ENCODE results near the gene JADE2. TPM values are rescaled to one million over a fixed set of nuclear protein-coding genes. Genes with fewer than 3 reads are reported as not detected.

JADE2 gene
- total and polyA plus RNA-seq, 2 of the 8 experiments (the other 6 are each of a cell fraction or from before 2014, with no cell fraction given), result 19.2 to 55.8 TPM

- no peak overlapping the region for H3K4ac ChIP-seq (replicated peaks; ENCODE audit: insufficient read length, low read depth, low read length)
- peak overlapping the region; percentile 52 to 72; a peak in 3 of 4 replicates for H3K4me2 ChIP-seq (ENCODE audit: insufficient read depth in 1 of 2, low read depth in 2 of 2, low read length in 2 of 2)
- CTCF ChIA-PET (ENCODE audit: partially characterized antibody), result interaction anchor here (0.7 to 5.7 kb wide), 15 partner anchors 10 to 321 kb away, joined by 3 to 63 read pairs (median 7); partner anchors contain the start of gene CDKN2AIPNL
- no peak overlapping the region for H4K5ac ChIP-seq (ENCODE audit: insufficient read length, low read depth, low read length)
- POLR2A ChIA-PET (ENCODE audit: partially characterized antibody), result interaction anchor here (1.1 to 6.4 kb wide), 18 partner anchors 8 to 146 kb away, joined by 3 to 131 read pairs (median 10); partner anchors contain the start of genes CDKL3, CDKN2AIPNL, JADE2 and UBE2B
- H2BK12ac ChIP-seq (ENCODE audit: low read depth, low read length), result peak overlapping the region; percentile 100
- peak overlapping the region; percentile 91 for H2BK20ac ChIP-seq (ENCODE audit: low read length)
- no peaks in the 10 kb centered on the region for H3K27me3 ChIP-seq (replicated peaks in 1 of 4; ENCODE audit: control insufficient read depth in 3 of 4, extremely low read depth in 1 of 4, insufficient read depth in 3 of 4, low read length in 3 of 4)
- no peak overlapping the region; the same call in 1 of the 2 replicates for H2BK15ac ChIP-seq (ENCODE audit: low read length)
- H4K8ac ChIP-seq (ENCODE audit: extremely low read depth, insufficient read depth, low read length), result no peak overlapping the region
- no peak overlapping the region for H2AFZ ChIP-seq (ENCODE audit: low read length)
- WGBS, 2 experiments (ENCODE audit: extremely low coverage in 1 of 2, insufficient coverage in 1 of 2, insufficient read length in 1 of 2, insufficient replicate concordance in 2 of 2, low coverage in 1 of 2, low lambda C conversion rate in 2 of 2, missing lambda C conversion rate in 1 of 2), result 75% methylated on average over 5 of the region's 5 CpGs; no CpG with 5 or more reads in 1 of the 2 experiments
- H3K4me1 ChIP-seq (replicated peaks in 1 of 4; ENCODE audit: control insufficient read depth in 3 of 4, insufficient read depth in 4 of 4, low read length in 3 of 4), result peaks cover 16 to 21% (median 18%) of the 10 kb centered on the region in 4 experiments
- H3K36me3 ChIP-seq (ENCODE audit: control insufficient read depth in 2 of 4, insufficient read depth in 4 of 4, low read length in 3 of 4), result no peaks in the 10 kb centered on the region
- no peak overlapping the region for H2BK120ac ChIP-seq (replicated peaks; ENCODE audit: low read depth, low read length)
- no peaks in the 10 kb centered on the region for H4K20me1 ChIP-seq (replicated peaks in 1 of 2; ENCODE audit: control insufficient read depth in 1 of 2, insufficient read depth in 2 of 2, low read length in 2 of 2)
- FAIRE-seq (no peak), DNase-seq (ENCODE audit: low read depth in 1 of 2, low spot score in 2 of 2) (peak in 1 of 2 experiments; percentile 62)
- H3K23ac ChIP-seq (ENCODE audit: insufficient read length), result no peak overlapping the region
- peak overlapping the region; percentile 94 for H2BK5ac ChIP-seq (ENCODE audit: low read depth, low read length)
- H3K14ac ChIP-seq (ENCODE audit: insufficient read length), result no peak overlapping the region
- peak overlapping the region in 2 of 4 experiments; percentile 46 to 52; a peak in 2 of 7 replicates for H3K9ac ChIP-seq (replicated peaks in 1 of 4; ENCODE audit: extremely low read depth in 1 of 4, low read depth in 3 of 4, low read length in 3 of 4)
- no peak overlapping the region for H3K56ac ChIP-seq (replicated peaks; ENCODE audit: insufficient read length, low read depth, low read length)
- H3K23me2 ChIP-seq (ENCODE audit: low read depth, low read length), result no peaks in the 10 kb centered on the region; the same call in 1 of the 2 replicates
- H2AK5ac ChIP-seq (ENCODE audit: low read depth, low read length), result no peak overlapping the region
- no peaks in the 10 kb centered on the region for H3K79me2 ChIP-seq (ENCODE audit: control insufficient read depth in 1 of 2, insufficient read depth in 2 of 2, low read length in 2 of 2)
- peak overlapping the region; percentile 77 for H3K27ac ChIP-seq (ENCODE audit: low read depth, low read length)
- H3K9me3 ChIP-seq (ENCODE audit: insufficient read depth in 2 of 2, low read depth in 1 of 2, low read length in 1 of 2), result no peaks in the 10 kb centered on the region
- H4K91ac ChIP-seq (replicated peaks; ENCODE audit: insufficient read length, low read length), result peak overlapping the region; percentile 37
- H3K79me1 ChIP-seq (ENCODE audit: low read depth, low read length), result no peaks in the 10 kb centered on the region; the same call in 1 of the 2 replicates
- peak overlapping the region; percentile 100 for H3K18ac ChIP-seq (ENCODE audit: extremely low read depth, low read length)
- H3K4me3 ChIP-seq (ENCODE audit: extremely low read depth in 1 of 4, insufficient read depth in 2 of 4, low read depth in 3 of 4, low read length in 4 of 4), result peak overlapping the region in 2 of 4 experiments; percentile 20 to 32; a peak in 2 of 8 replicates
- no peak for TF ChIP-seq RAD21 (IDR thresholded peaks at IDR 0.05 in 1 of 2, conservative IDR thresholded peaks at IDR 0.05 in 1 of 2; ENCODE audit: low read depth in 2 of 2, low read length in 2 of 2)
- no peak for TF ChIP-seq TBP (IDR thresholded peaks at IDR 0.05; ENCODE audit: low read depth, low read length)
- TF ChIP-seq E2F6 (IDR thresholded peaks at IDR 0.05), result no peak
- no peak for TF ChIP-seq SIX5 (IDR thresholded peaks at IDR 0.05; ENCODE audit: low read depth, low read length)
Measured at GRCh38 chr5:134512661-134512999, 12.8 kb upstream of the JADE2 start.

Measured in H1 (cell line).